NCI-H1417 treated with DMSO at 0.1 percent for 48 hours (cell line): Measurements from ENCODE around the gene MOGAT1.
"Not testable (repeated sequence)": the region's sequence is repeated elsewhere in the genome, so short reads cannot be mapped to it uniquely, and the experiment has no call there.

Experiments used
- DNase-seq: peaks from one replicate; lab custom pipeline; 2025; lab: John Stamatoyannopoulos, UW

The MOGAT1 gene

GRCh38 chr2:222743251-222743812 is 71.9 kb downstream of the MOGAT1 start:
- DNase-seq, result no peak

- no peak for DNase-seq
Observed at GRCh38 chr2:222745836-222746559, 74.5 kb downstream of the MOGAT1 start.

GRCh38 chr2:222747526-222748160 is 76.2 kb downstream of the MOGAT1 start:
- DNase-seq, result no peak

GRCh38 chr2:222750533-222750932 is 79.1 kb downstream of the MOGAT1 start:
- DNase-seq, result no peak

GRCh38 chr2:222751238-222751637 is 79.8 kb downstream of the MOGAT1 start:
- DNase-seq, result no peak

GRCh38 chr2:222751821-222752719 is 80.6 kb downstream of the MOGAT1 start:
- DNase-seq, result no peak

- no peak for DNase-seq
Observed at GRCh38 chr2:222752746-222753145, 81.3 kb downstream of the MOGAT1 start.

- DNase-seq, result peak; percentile 57
Observed at GRCh38 chr2:222753251-222753824, 81.9 kb downstream of the MOGAT1 start.

GRCh38 chr2:222754324-222754930 is 83.0 kb downstream of the MOGAT1 start:
- no peak for DNase-seq

- not testable (repeated sequence) for DNase-seq
Observed at GRCh38 chr2:222755593-222755992, 84.1 kb downstream of the MOGAT1 start.

- no peak for DNase-seq
Observed at GRCh38 chr2:222756362-222756831, 84.9 kb downstream of the MOGAT1 start.

- no peak for DNase-seq
Observed at GRCh38 chr2:222756951-222757650, 85.6 kb downstream of the MOGAT1 start.
